Measurements from ENCODE around the gene F13A1. TPM values are rescaled to one million over a fixed set of nuclear protein-coding genes. Genes with fewer than 3 reads are reported as not detected.

F13A1 gene
- total RNA-seq, 1 donor from 2014 or later, result 0.56 TPM

GRCh38 chr6:6244624-6245023 lies 75.8 kb downstream of the F13A1 start:
- TF ChIP-seq CTCF (IDR thresholded peaks at IDR 0.05; ENCODE audit: unreplicated experiment), result no peak
- no peaks in the 10 kb centered on the region for H3K9me3 Mint-ChIP-seq
- no peak overlapping the region for H3K27ac Mint-ChIP-seq
- no peaks in the 10 kb centered on the region for H3K36me3 Mint-ChIP-seq
- peaks cover 75% of the 10 kb centered on the region for H3K27me3 Mint-ChIP-seq (ENCODE audit: low read depth)
- H3K4me3 Mint-ChIP-seq, result no peak overlapping the region
- no peaks in the 10 kb centered on the region for H3K4me1 Mint-ChIP-seq
- DNase-seq (ENCODE audit: low spot score in 2 of 2, unreplicated experiment in 2 of 2), result no peak

- DNase-seq (ENCODE audit: low spot score in 2 of 2, unreplicated experiment in 2 of 2), result no peak
- peaks cover 75% of the 10 kb centered on the region for H3K27me3 Mint-ChIP-seq (ENCODE audit: low read depth)
- no peak for TF ChIP-seq CTCF (IDR thresholded peaks at IDR 0.05; ENCODE audit: unreplicated experiment)
- H3K4me1 Mint-ChIP-seq, result no peaks in the 10 kb centered on the region
- no peak overlapping the region for H3K27ac Mint-ChIP-seq
- no peaks in the 10 kb centered on the region for H3K9me3 Mint-ChIP-seq
- H3K36me3 Mint-ChIP-seq, result no peaks in the 10 kb centered on the region
- no peak overlapping the region for H3K4me3 Mint-ChIP-seq
Observed at GRCh38 chr6:6243846-6244245, 76.6 kb downstream of the F13A1 start.

- no peaks in the 10 kb centered on the region for H3K4me1 Mint-ChIP-seq
- no peaks in the 10 kb centered on the region for H3K36me3 Mint-ChIP-seq
- DNase-seq (ENCODE audit: low spot score in 2 of 2, unreplicated experiment in 2 of 2), result no peak
- no peak overlapping the region for H3K4me3 Mint-ChIP-seq
- H3K27me3 Mint-ChIP-seq (ENCODE audit: low read depth), result peaks cover 63% of the 10 kb centered on the region
- no peak for TF ChIP-seq CTCF (IDR thresholded peaks at IDR 0.05; ENCODE audit: unreplicated experiment)
- no peaks in the 10 kb centered on the region for H3K9me3 Mint-ChIP-seq
- H3K27ac Mint-ChIP-seq, result no peak overlapping the region
Observed at GRCh38 chr6:6239598-6240581, 80.6 kb downstream of the F13A1 start.

GRCh38 chr6:6236730-6237469 lies 83.6 kb downstream of the F13A1 start:
- no peak overlapping the region for H3K4me3 Mint-ChIP-seq
- no peaks in the 10 kb centered on the region for H3K4me1 Mint-ChIP-seq
- H3K27ac Mint-ChIP-seq, result no peak overlapping the region
- peaks cover 60% of the 10 kb centered on the region for H3K27me3 Mint-ChIP-seq (ENCODE audit: low read depth)
- DNase-seq (ENCODE audit: low spot score in 2 of 2, unreplicated experiment in 2 of 2), result no peak
- no peaks in the 10 kb centered on the region for H3K9me3 Mint-ChIP-seq
- no peak for TF ChIP-seq CTCF (IDR thresholded peaks at IDR 0.05; ENCODE audit: unreplicated experiment)
- H3K36me3 Mint-ChIP-seq, result no peaks in the 10 kb centered on the region

- peaks cover 66% of the 10 kb centered on the region for H3K27me3 Mint-ChIP-seq (ENCODE audit: low read depth)
- no peaks in the 10 kb centered on the region for H3K36me3 Mint-ChIP-seq
- no peak for DNase-seq (ENCODE audit: low spot score in 2 of 2, unreplicated experiment in 2 of 2)
- H3K4me1 Mint-ChIP-seq, result no peaks in the 10 kb centered on the region
- H3K9me3 Mint-ChIP-seq, result peaks cover 3% of the 10 kb centered on the region
- H3K4me3 Mint-ChIP-seq, result no peak overlapping the region
- no peak overlapping the region for H3K27ac Mint-ChIP-seq
- no peak for TF ChIP-seq CTCF (IDR thresholded peaks at IDR 0.05; ENCODE audit: unreplicated experiment)
Observed at GRCh38 chr6:6235786-6236185, 84.7 kb downstream of the F13A1 start.

Data from mesothelial cell of epicardium (in vitro differentiated cells).